MG63 (cell line): ENCODE results near the gene KCNN3. TPM values are rescaled to one million over a fixed set of nuclear protein-coding genes. Genes with fewer than 3 reads are reported as not detected.
"Not testable (repeated sequence)": the region's sequence is repeated elsewhere in the genome, so short reads cannot be mapped to it uniquely, and the experiment has no call there.

ENCODE experiments used
- DNase-seq: peaks from one replicate; pipeline ENCODE4 v3.0.0-alpha.2; 2020
- H3K27me3 ChIP-seq: fragments of 250-450 bp; sonication (Bioruptor Pico); 2 replicates; pipeline ENCODE4 v1.5.1; 2020; ENCODE audit warnings: mild to moderate bottlenecking, moderate library complexity
- H3K36me3 ChIP-seq: fragments of 250-450 bp; sonication (Bioruptor Pico); 2 replicates; pipeline ENCODE4 v1.5.1; 2020; ENCODE audit warnings: mild to moderate bottlenecking, moderate library complexity
- H3K4me3 ChIP-seq: fragments of 250-450 bp; sonication (Bioruptor Pico); 2 replicates; pipeline ENCODE4 v1.5.1; 2020; ENCODE audit warnings: mild to moderate bottlenecking, moderate library complexity
- H3K9me3 ChIP-seq: fragments of 250-450 bp; sonication (Bioruptor Pico); 2 replicates; pipeline ENCODE4 v1.5.1; 2020; ENCODE audit warnings: mild to moderate bottlenecking, moderate library complexity
- total RNA-seq: library from RNA; depleted of rRNA; stranded (reverse); fragments of >200 nt; shearing (Covaris generic); gene quantifications from 2 replicates; pipeline ENCODE4 v1.2.3, GENCODE V29; 2014; ENCODE audit warnings: low replicate concordance; rRNA removed

The KCNN3 gene
- total RNA-seq, 1 experiment from 2014 or later, result 1.6 TPM

DNA sequence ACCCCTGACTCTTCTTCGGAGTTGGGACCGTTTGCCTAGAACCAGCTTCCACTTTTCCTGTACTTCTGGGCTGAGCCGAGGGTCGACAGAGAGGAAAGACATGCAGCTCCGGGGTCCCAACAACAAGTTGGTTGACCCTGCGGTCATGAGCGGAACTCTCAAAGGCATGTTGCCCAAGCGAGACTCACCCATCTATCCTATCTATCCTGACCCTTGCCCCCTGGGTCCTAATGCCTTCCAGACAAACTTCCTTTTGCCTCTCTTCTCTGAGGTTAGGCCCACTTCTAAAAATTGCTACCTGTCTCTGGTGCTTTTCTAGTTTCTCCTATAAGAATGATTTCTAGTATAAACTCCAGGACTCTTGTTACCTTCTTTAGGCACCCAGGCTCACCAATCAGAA is 197.8 kb downstream of the KCNN3 start:
- not testable (repeated sequence) for H3K36me3 ChIP-seq, H3K9me3 ChIP-seq, H3K27me3 ChIP-seq, DNase-seq
- peak overlapping the region; percentile 20 for H3K4me3 ChIP-seq

DNA sequence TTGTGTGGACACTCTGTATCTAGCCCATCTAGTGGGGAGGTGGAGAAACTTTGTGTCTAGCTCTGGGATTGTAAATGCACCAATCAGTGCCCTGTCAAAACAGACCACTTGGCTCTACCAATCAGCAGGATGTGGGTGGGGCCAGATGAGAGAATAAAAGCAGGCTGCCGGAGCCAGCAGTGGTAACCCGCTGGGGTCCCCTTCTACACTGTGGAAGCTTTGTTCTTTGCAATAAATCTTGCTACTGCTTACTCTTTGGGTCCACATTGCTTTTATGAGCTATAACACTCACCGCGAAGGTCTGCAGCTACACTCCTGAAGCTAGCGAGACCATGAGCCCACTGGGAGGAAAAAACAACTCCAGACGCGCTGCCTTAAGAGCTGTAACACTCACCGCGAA is 198.7 kb downstream of the KCNN3 start:
- not testable (repeated sequence) for H3K27me3 ChIP-seq, H3K9me3 ChIP-seq, H3K36me3 ChIP-seq
- peak; percentile 10 for DNase-seq
- peak overlapping the region; percentile 20 for H3K4me3 ChIP-seq

DNA sequence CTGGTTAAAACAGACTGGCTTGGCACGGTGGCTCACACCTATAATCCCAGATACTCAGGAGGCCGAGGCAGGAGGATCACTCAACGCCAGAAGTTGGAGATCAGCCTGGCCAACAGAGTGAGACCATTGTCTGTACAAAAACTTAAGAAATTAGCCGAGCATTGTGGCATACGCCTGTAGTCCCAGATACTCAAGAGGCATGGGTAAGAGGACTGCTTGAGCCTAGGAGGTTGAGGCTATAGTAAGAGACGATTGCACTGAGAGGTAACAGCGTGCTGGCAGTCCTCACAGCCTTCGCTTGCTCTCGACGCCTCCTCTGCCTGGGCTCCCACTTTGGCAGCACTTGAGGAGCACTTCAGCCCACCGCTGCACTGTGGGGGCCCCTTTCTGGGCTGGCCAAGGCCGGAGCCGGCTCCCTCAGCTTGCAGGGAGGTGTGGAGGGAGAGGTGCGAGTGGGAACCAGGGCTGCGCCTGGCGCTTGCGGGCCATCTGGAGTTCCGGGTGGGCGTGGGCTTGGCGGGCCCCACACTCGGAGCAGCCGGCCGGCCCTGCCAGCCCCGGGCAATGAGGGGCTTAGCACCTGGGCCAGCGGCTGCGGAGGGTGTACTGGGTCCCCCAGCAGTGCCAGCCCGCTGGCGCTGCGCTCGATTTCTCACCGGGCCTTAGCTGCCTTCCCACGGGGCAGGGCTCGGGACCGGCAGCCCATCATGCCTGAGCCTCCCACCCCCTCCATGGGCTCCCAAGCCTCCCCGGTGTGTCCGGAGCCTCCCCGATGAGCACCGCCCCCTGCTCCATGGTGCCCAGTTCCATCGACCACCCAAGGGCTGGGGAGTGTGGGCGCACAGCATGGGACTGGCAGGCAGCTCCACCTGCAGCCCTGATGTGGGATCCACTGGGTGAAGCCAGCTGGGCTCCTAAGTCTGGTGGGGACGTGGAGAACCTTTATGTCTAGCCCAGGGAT is 199.5 kb downstream of the KCNN3 start:
- not testable (repeated sequence) for H3K36me3 ChIP-seq, H3K27me3 ChIP-seq, H3K4me3 ChIP-seq, DNase-seq, H3K9me3 ChIP-seq

DNA sequence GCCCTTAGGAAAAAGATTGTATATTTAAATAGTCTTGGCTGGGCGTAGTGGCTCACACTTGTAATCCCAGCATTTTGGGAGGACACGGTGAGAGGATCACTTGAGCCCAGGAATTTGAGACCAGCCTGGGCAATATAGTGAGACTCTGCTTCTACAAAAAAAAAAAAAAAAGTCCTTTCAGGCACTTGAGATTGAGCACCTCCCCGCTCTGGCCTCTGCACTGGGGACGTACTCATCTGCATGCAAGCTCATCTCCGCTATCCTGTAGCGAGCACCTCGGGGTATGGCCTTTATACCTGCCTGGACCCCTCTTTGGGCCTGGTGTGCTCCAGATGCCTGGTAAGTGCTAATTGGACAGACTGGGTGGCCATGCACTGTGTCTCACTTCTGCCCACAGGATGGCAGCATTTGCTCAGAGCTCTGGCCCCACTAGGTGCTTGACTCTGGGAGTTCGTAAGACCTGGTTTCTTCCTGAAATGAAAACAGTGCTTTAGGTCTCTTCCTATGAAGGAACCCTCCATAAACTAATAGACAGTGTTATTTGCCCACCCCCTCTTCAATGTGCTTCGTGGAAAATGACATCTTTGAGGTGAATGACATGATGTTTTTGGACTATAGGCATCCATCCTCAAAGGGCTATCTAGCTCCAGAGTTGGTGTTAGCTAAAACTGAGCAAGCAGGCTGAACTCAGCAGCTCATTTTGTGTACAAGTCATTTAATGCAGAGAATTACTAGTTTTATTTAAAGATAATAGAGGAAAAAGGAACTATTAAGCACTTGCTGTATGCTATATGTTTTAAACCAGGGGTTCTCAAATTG is 200.4 kb downstream of the KCNN3 start:
- H3K4me3 ChIP-seq, result no peak overlapping the region
- H3K36me3 ChIP-seq, result no peaks in the 10 kb centered on the region
- H3K9me3 ChIP-seq, result no peaks in the 10 kb centered on the region; the same call in 1 of the 2 replicates
- DNase-seq, result peak; percentile 62
- no peaks in the 10 kb centered on the region; the same call in 1 of the 2 replicates for H3K27me3 ChIP-seq

DNA sequence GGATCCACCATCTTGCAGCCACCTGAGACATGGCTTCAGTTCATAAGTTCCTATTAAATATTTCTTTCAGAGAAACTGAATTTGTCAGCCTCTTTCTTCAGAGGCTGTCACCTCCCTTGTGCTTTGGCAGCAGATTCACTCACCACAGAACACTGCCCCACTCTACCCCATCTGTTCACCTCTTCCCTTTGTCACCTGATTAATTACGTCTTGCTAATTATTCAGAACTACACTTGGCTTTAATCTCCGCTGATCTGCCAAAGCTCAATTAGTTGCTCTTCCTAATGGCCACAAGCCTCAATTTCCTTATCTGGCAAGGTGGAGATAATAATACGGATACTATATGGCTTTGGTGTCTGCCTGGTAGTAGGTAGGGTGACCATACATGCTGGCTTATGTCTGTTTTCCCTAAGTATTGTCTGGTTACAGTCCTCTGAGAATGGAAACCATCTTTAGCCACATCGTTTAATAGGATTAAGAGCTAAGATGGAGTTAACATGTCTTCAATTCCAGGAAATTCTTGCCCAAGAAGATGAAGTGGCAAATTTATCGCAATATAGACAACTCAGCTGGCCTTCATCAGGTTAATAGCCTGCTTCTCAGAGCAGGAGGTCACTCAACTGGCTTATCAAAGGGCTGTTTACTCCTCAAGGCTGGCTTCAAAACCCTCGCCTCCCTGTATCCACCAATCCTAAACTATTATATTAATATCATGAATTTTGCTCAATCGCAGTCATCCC is 203.9 kb downstream of the KCNN3 start:
- H3K9me3 ChIP-seq, result no peaks in the 10 kb centered on the region
- H3K27me3 ChIP-seq, result no peaks in the 10 kb centered on the region
- H3K36me3 ChIP-seq, result no peaks in the 10 kb centered on the region
- DNase-seq, result no peak
- H3K4me3 ChIP-seq, result no peak overlapping the region

DNA sequence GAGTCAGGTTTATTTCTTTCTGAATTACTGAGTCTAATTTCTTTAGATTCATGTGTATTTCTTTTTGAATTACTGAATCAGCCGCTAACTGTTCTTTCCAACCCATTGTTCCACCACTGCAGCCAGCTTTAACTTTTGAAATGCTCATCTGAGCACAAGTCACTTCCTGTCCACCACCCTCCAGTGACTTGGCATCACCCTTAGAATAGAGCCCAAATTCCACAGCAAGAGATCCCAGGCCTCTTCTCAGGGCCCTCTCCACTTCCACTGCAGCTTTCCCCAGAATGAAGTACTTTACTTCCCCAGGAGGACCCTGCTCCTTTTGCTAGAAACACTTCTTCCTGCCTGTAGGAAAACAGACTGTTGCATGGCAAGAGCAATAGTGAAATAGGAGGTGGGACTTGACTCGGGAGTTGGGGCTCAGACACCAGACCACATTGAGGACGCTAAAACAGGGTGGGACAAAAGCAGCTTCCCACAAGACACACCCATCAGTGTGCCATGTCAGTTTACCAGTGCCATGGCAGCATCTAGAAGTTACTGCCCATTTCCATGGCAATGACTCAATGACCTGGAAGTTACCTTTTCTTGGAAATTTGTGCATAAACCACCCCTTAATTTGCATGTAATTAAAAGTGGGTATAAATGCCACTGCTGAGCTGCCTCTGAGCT is 205.6 kb downstream of the KCNN3 start:
- no peak for DNase-seq
- Histone ChIP-seq H3K4me3 (no peak overlapping the region), H3K9me3 (no peaks in the 10 kb centered on the region), H3K36me3 (no peaks in the 10 kb centered on the region), H3K27me3 (peaks cover 7% of the 10 kb centered on the region; the same call in 1 of the 2 replicates)

DNA sequence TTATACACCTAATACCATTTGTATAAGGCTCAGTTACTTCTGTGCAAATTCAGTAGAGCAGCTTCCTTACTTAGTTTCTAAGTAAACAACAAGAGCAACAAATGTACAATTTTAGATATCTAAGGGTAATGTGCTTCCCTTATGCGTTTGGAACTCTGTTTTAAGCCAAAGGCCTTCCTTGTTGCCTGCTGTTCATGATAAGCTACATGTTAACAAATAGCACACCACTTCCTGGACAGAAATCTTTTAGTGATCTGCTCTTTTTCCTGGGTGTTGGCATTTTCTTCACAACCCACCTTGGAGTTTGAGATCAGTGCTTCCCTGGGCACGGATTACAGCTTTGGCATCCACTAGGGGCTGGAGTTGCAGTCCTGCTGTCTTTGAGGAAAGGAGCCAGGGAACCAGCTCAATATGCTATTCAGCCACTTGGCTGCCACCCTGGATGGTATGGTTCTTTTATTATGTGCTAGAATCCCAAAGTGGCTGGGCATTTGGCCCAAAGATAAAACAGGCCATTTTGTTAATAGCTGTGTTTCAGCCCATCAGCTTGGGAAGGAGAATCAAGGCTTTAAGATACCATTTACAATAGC is 206.5 kb downstream of the KCNN3 start:
- H3K27me3 ChIP-seq, result peaks cover 7% of the 10 kb centered on the region; the same call in 1 of the 2 replicates
- DNase-seq, result peak; percentile 74
- no peak overlapping the region for H3K4me3 ChIP-seq
- no peaks in the 10 kb centered on the region for H3K36me3 ChIP-seq
- no peaks in the 10 kb centered on the region for H3K9me3 ChIP-seq

DNA sequence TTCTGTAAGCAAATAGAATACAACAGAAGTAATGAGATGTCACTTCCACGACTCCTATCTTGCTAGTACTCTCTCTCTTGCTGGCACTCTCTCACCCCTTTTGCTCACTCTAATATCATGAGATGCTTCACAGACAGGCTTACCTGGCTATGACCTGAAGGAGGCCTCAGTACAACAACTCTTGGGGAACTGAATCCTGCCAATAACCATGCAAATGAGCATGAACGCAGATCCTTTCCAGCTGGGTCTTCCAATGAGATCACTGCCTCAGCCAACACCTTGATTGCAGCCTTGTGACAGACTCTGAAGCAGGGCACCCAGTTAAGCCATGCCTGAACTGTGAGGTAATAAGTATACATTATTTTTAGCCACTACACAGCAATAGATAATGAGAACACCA is 209.0 kb downstream of the KCNN3 start:
- no peak for DNase-seq
- Histone ChIP-seq H3K4me3 (no peak overlapping the region), H3K36me3 (no peaks in the 10 kb centered on the region), H3K9me3 (no peaks in the 10 kb centered on the region; the same call in none of the 2 replicates), H3K27me3 (peaks cover 26% of the 10 kb centered on the region)

DNA sequence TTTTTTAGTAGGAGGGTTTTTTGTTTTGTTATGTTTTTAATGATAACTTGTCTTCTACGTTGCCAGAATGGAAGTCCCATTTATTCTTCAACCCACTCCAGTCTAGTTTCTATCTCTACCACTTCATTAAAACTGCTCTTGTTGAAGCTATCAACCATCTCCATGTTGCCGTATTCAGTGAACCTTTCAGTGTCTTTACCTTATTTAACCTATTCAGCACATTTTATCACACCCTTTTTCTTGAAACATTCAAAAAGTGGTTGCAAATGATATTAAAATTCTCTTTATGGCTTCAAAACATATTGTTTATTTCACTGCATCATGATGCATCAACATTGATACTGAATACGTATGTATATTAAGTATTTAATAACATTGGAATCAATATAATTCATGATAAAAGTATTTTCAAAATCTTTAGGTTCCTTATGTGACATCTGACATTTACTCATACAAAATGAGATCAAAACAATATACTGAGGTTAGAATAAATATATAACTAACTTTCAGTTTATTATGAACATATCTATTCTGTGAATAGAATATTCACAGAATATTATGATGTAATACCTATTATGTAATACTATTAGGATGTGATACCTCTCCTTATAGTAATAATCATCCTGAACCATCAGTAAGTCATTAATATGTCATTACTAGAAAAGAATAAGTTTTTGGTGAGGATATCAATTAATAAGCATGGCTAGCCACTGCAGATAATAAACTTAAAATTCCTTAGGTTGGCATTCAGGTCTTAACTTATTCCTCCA is 210.1 kb downstream of the KCNN3 start:
- Histone ChIP-seq H3K36me3 (no peaks in the 10 kb centered on the region), H3K27me3 (peaks cover 28% of the 10 kb centered on the region), H3K9me3 (peaks cover 11% of the 10 kb centered on the region), H3K4me3 (no peak overlapping the region)
- DNase-seq, result no peak

DNA sequence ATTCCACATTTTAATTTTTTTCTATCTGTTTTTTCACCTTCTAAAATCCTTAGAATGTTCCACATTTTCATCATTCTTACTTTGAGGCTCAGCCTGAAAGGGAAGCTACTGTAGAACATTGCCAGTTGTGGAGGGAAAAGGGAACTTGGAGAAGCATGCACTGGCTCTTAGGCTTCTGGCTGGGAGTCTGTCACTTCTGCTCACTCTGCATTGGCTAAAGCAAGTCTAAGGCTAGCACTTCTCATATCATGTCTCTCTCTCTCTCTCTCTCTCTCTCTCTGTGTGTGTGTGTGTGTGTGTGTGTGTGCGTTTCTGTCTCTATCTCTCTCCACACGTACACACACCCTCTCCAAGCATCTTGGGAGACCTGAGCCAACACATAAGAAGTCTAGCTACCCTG is 212.5 kb downstream of the KCNN3 start:
- DNase-seq, result no peak
- no peak overlapping the region for H3K4me3 ChIP-seq
- H3K27me3 ChIP-seq, result peaks cover 30% of the 10 kb centered on the region

DNA sequence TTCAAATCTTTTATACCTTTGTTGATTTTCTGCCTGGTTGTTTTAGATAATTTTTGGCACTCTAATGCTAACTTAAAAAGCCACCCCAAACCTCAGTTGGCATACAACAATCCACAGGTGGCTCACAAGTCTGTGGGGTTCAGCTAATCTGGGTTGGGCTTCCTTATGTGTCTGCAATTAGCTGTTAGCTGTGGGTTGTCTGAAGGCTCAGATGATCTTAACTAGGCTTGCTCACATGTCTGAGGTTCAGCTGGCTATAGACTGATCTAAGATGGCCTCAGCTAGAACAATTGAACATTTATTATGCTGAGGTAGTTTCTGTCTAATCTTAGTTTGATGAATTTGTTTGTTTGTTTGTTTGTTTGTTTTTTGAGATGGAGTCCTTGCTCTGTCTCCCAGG is 217.2 kb downstream of the KCNN3 start:
- Histone ChIP-seq H3K27me3 (peaks cover 20% of the 10 kb centered on the region), H3K36me3 (no peaks in the 10 kb centered on the region), H3K9me3 (peaks cover 17% of the 10 kb centered on the region), H3K4me3 (no peak overlapping the region)
- DNase-seq, result no peak

More for the DNA sequence above, 212.5 kb downstream of the KCNN3 start:
- Histone ChIP-seq H3K36me3 (no peaks in the 10 kb centered on the region), H3K9me3 (peaks cover 17% of the 10 kb centered on the region)

Other genes with a start within 250 kb of the KCNN3 start
- 68.7 and 77.6 TPM in 2 replicates for gene PMVK, start 66.4 kb upstream of the KCNN3 start, total RNA-seq
- 6.9 and 16.0 TPM in 2 replicates for gene PBXIP1, start 85.8 kb upstream of the KCNN3 start, total RNA-seq
- gene PYGO2, start 91.5 kb upstream of the KCNN3 start, total RNA-seq, result 10.3 and 16.2 TPM in 2 replicates
- gene SHC1, start 100.5 kb upstream of the KCNN3 start, total RNA-seq, result 140 and 175 TPM in 2 replicates
- 124 and 222 TPM in 2 replicates for gene CKS1B, start 104.4 kb upstream of the KCNN3 start, total RNA-seq
- 39.6 and 49.6 TPM in 2 replicates for gene FLAD1, start 113.1 kb upstream of the KCNN3 start, total RNA-seq
- not detected in 2 replicates for gene LENEP, start 123.3 kb upstream of the KCNN3 start, total RNA-seq
- gene ZBTB7B, start 132.5 kb upstream of the KCNN3 start, total RNA-seq, result 25.7 and 60.5 TPM in 2 replicates
- gene DCST2, start 163.5 kb upstream of the KCNN3 start, total RNA-seq, result not detected in 2 replicates
- gene DCST1, start 163.5 kb upstream of the KCNN3 start, total RNA-seq, result not detected in 2 replicates
- gene ADAM15, start 181.0 kb upstream of the KCNN3 start, total RNA-seq, result 189 and 285 TPM in 2 replicates
- 12.0 and 13.0 TPM in 2 replicates for gene EFNA4, start 193.5 kb upstream of the KCNN3 start, total RNA-seq
- gene EFNA3, start 208.6 kb upstream of the KCNN3 start, total RNA-seq, result 0.64 and 3.0 TPM in 2 replicates